Neural cell (in vitro differentiated cells): ENCODE results near the gene SPATA12. TPM values are rescaled to one million over a fixed set of nuclear protein-coding genes. Genes with fewer than 3 reads are reported as not detected.

Experiments
- H2AFZ ChIP-seq: fragments of 200-600, 300-800 bp; sonication (generic), shearing (Covaris generic); 2 replicates; pipeline ENCODE4 v1.6.0; 2014; ENCODE audit warnings: low read depth, mild to moderate bottlenecking, antibody characterized with exemption, low read length, moderate library complexity
- H3F3A ChIP-seq: fragments of 200-600 bp; shearing (Covaris generic); 2 replicates; pipeline ENCODE4 v1.6.1; 2016; ENCODE audit warnings: mild to moderate bottlenecking, moderate library complexity, mixed read lengths, antibody characterized with exemption, low read length; ENCODE audit not compliant: insufficient read depth, poor library complexity, severe bottlenecking
- H3K27ac ChIP-seq: fragments of 200-600, 300-800 bp; sonication (generic), shearing (Covaris generic); 2 replicates; pipeline ENCODE4 v1.5.1; 2014; ENCODE audit warnings: mild to moderate bottlenecking, low read length, moderate library complexity
- H3K27me3 ChIP-seq: fragments of 300-800, 200-600 bp; sonication (generic), shearing (Covaris generic); 2 replicates; pipeline ENCODE4 v1.6.0; 2014; ENCODE audit warnings: mild to moderate bottlenecking, low read depth, low read length, moderate library complexity; ENCODE audit not compliant: insufficient read depth
- H3K36me3 ChIP-seq: fragments of 300-800, 200-600 bp; sonication (generic), shearing (Covaris generic); 2 replicates; pipeline ENCODE4 v1.5.1; 2014; ENCODE audit warnings: mild to moderate bottlenecking, antibody characterized with exemption, low read length, moderate library complexity; ENCODE audit not compliant: insufficient read depth
- H3K4me2 ChIP-seq: fragments of 300-800, 200-600 bp; sonication (generic), shearing (Covaris generic); 2 replicates; pipeline ENCODE4 v1.6.0; 2014; ENCODE audit warnings: mild to moderate bottlenecking, low read length
- H3K4me3 ChIP-seq: fragments of 300-800, 200-600 bp; sonication (generic), shearing (Covaris generic); 2 replicates; pipeline ENCODE4 v1.5.1; 2014; ENCODE audit warnings: mild to moderate bottlenecking, low read length, moderate library complexity
- H3K79me2 ChIP-seq: fragments of 200-600 bp; shearing (Covaris generic); replicated peaks from 2 replicates; pipeline ENCODE4 v1.6.0; 2014; ENCODE audit warnings: mild to moderate bottlenecking, low read length, moderate library complexity; ENCODE audit not compliant: insufficient read depth
- H3K9ac ChIP-seq: fragments of 300-800, 200-600 bp; sonication (generic), shearing (Covaris generic); 2 replicates; pipeline ENCODE4 v1.6.1; 2016; ENCODE audit warnings: mild to moderate bottlenecking, low read length, mixed read lengths
- H3K9me2 ChIP-seq: fragments of 200-600 bp; shearing (Covaris generic); 2 replicates; pipeline ENCODE4 v1.6.1; 2016; ENCODE audit warnings: mild to moderate bottlenecking, low read length, mixed read lengths; ENCODE audit not compliant: insufficient read depth
- H3K9me3 ChIP-seq: fragments of 200-600, 300-800 bp; sonication (generic), shearing (Covaris generic); 2 replicates; pipeline ENCODE4 v1.6.1; 2016; ENCODE audit warnings: mild to moderate bottlenecking, mixed run types, low read length, moderate library complexity, mixed read lengths
- H4K20me1 ChIP-seq: fragments of 200-600 bp; shearing (Covaris generic); 2 replicates; pipeline ENCODE4 v1.6.1; 2016; ENCODE audit warnings: mild to moderate bottlenecking, mixed run types; ENCODE audit not compliant: insufficient read depth
- CTCF ChIP-seq: fragments of 450-650 bp; IDR thresholded peaks from 2 replicates; pipeline ENCODE4 v1.5.1; 2014; ENCODE audit warnings: antibody characterized with exemption, mild to moderate bottlenecking, moderate library complexity; ENCODE audit not compliant: poor library complexity, severe bottlenecking
- EP300 ChIP-seq: fragments of 450-650 bp; conservative IDR thresholded peaks from 2 replicates; pipeline ENCODE4 v1.6.1; 2014; ENCODE audit warnings: antibody characterized with exemption, mild to moderate bottlenecking, moderate library complexity; ENCODE audit not compliant: poor library complexity, severe bottlenecking
- EZH2 ChIP-seq: fragments of 200-600, 300-800 bp; shearing (Covaris generic), sonication (generic); IDR thresholded peaks from 2 replicates; pipeline ENCODE4 v1.6.1; 2014; ENCODE audit warnings: antibody characterized with exemption, low read length, borderline replicate concordance, mild to moderate bottlenecking; ENCODE audit not compliant: insufficient read depth, poor library complexity, severe bottlenecking
- MXI1 ChIP-seq: fragments of 450-650 bp; conservative IDR thresholded peaks from 2 replicates; pipeline ENCODE4 v1.6.1; 2014; ENCODE audit warnings: antibody characterized with exemption, mild to moderate bottlenecking; ENCODE audit not compliant: poor library complexity, severe bottlenecking
- POLR2AphosphoS5 ChIP-seq: IDR thresholded peaks from 2 replicates; pipeline ENCODE4 v1.6.1; 2012
- RAD21 ChIP-seq: fragments of 450-650 bp; conservative IDR thresholded peaks from 2 replicates; pipeline ENCODE4 v1.6.1; 2014; ENCODE audit warnings: antibody characterized with exemption, mild to moderate bottlenecking, moderate library complexity
- SMC3 ChIP-seq: fragments of 450-650 bp; conservative IDR thresholded peaks from 2 replicates; pipeline ENCODE4 v1.6.1; 2014; ENCODE audit warnings: antibody characterized with exemption, mild to moderate bottlenecking, moderate library complexity; ENCODE audit not compliant: poor library complexity
- TAF1 ChIP-seq: IDR thresholded peaks from 2 replicates; pipeline ENCODE4 v1.6.1; 2012; ENCODE audit warnings: low read depth
- polyA plus RNA-seq: library from polyadenylated mRNA; depleted of rRNA; stranded (reverse); fragments of >200 nt; gene quantifications from 2 replicates; pipeline ENCODE4 v1.2.3, GENCODE V29; 2014
- TF ChIP-seq, protein P1 (sequence below): IDR thresholded peaks from 2 replicates; pipeline ENCODE4 v1.6.1; 2012; ENCODE audit warnings: borderline replicate concordance

Gene SPATA12
- polyA plus RNA-seq, 1 donor from 2014 or later = not detected

DNA sequence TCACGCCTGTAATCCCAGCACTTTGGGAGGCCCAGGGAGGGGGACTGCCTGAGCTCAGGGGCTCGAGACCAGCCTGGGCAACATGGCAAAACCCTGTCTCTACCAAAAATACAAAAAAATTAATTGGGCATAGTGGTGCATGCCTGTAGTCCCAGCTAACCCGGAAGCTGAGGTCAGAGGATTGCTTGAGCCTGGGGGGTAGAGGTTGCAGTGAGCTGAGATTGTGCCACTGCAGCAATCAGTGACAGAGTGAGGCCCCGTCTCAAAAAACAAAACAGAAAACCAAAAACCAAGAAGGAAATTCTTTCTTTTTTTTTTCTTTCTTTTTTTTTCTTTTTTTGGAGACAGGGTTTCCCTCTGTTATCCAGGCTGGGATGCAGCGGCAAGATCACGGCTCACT, 3.5 kb downstream of the SPATA12 start:
- H3K9me3 ChIP-seq = no peaks in the 10 kb centered on the region
- H3K4me3 ChIP-seq = no peak overlapping the region

GRCh38 chr3:57064572-57064971, 4.1 kb downstream of the SPATA12 start:
- Histone ChIP-seq H4K20me1 (no peaks in the 10 kb centered on the region), H2AFZ (no peak overlapping the region), H3K27me3 (no peaks in the 10 kb centered on the region), H3K79me2 (no peaks in the 10 kb centered on the region), H3K9ac (no peak overlapping the region), H3K9me3 (no peaks in the 10 kb centered on the region), H3F3A (no peaks in the 10 kb centered on the region), H3K9me2 (no peaks in the 10 kb centered on the region), H3K27ac (no peak overlapping the region), H3K4me2 (no peak overlapping the region), H3K36me3 (no peaks in the 10 kb centered on the region), H3K4me3 (no peak overlapping the region)
- TF ChIP-seq SMC3 (no peak), EP300 (no peak), EZH2 (no peak), TAF1 (no peak), RAD21 (no peak), CTCF (no peak), MXI1 (no peak), POLR2AphosphoS5 (no peak)
- TF ChIP-seq, protein P1, sequence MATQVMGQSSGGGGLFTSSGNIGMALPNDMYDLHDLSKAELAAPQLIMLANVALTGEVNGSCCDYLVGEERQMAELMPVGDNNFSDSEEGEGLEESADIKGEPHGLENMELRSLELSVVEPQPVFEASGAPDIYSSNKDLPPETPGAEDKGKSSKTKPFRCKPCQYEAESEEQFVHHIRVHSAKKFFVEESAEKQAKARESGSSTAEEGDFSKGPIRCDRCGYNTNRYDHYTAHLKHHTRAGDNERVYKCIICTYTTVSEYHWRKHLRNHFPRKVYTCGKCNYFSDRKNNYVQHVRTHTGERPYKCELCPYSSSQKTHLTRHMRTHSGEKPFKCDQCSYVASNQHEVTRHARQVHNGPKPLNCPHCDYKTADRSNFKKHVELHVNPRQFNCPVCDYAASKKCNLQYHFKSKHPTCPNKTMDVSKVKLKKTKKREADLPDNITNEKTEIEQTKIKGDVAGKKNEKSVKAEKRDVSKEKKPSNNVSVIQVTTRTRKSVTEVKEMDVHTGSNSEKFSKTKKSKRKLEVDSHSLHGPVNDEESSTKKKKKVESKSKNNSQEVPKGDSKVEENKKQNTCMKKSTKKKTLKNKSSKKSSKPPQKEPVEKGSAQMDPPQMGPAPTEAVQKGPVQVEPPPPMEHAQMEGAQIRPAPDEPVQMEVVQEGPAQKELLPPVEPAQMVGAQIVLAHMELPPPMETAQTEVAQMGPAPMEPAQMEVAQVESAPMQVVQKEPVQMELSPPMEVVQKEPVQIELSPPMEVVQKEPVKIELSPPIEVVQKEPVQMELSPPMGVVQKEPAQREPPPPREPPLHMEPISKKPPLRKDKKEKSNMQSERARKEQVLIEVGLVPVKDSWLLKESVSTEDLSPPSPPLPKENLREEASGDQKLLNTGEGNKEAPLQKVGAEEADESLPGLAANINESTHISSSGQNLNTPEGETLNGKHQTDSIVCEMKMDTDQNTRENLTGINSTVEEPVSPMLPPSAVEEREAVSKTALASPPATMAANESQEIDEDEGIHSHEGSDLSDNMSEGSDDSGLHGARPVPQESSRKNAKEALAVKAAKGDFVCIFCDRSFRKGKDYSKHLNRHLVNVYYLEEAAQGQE = no peak

More for the DNA sequence above, 3.5 kb downstream of the SPATA12 start:
- H2AFZ ChIP-seq = no peak overlapping the region
- H3K27ac ChIP-seq = no peak overlapping the region
- no peaks in the 10 kb centered on the region for H3K27me3 ChIP-seq
- no peak overlapping the region for H3K9ac ChIP-seq
- H3K36me3 ChIP-seq = no peaks in the 10 kb centered on the region
- H3K9me2 ChIP-seq = no peaks in the 10 kb centered on the region
- TF ChIP-seq SMC3 (no peak), EZH2 (no peak), RAD21 (no peak), POLR2AphosphoS5 (no peak), MXI1 (no peak), CTCF (no peak), EP300 (no peak), TAF1 (no peak)
- TF ChIP-seq, protein P1 = no peak
- H3K4me2 ChIP-seq = no peak overlapping the region
- no peaks in the 10 kb centered on the region for H3K79me2 ChIP-seq
- H4K20me1 ChIP-seq = no peaks in the 10 kb centered on the region
- H3F3A ChIP-seq = no peaks in the 10 kb centered on the region
